Naive thymus-derived CD4-positive, alpha-beta T cell (primary cell): Measurements from ENCODE around the gene SLC25A4. TPM values are rescaled to one million over a fixed set of nuclear protein-coding genes. Genes with fewer than 3 reads are reported as not detected.

Source experiments
- ATAC-seq: fragments of 150-1000 bp; cut with Tn5 transposase; 2 replicates; pipeline ENCODE4 v1.10.0; 2021; ENCODE audit warnings: mild to moderate bottlenecking, moderate library complexity
- CTCF ChIA-PET: fragments of 350-600 bp; sonication (Branson Sonifier 250); formaldehyde crosslinking; loops from one replicate; lab custom pipeline; 2021; ENCODE audit warnings: antibody characterized with exemption; lab: Charles Lee
- POLR2A ChIA-PET: fragments of 350-600 bp; sonication (Branson Sonifier 250); formaldehyde crosslinking; loops from one replicate; lab custom pipeline; 2021; ENCODE audit warnings: antibody characterized with exemption, inconsistent platforms; lab: Charles Lee
- DNase-seq, 9 donors: peaks; one replicate each; pipeline versions ENCODE4 v3.0.0 to v3.0.0-alpha.2; 2020 to 2022; ENCODE audit warnings: mixed read lengths in 1 of 9
- H3K27ac ChIP-seq: one replicate; pipeline ENCODE4 v1.7.0; 2013; ENCODE audit warnings: mild to moderate bottlenecking, low read depth, low read length, moderate library complexity
- H3K27me3 ChIP-seq, 2 donors: one replicate each; pipeline ENCODE4 v1.7.0; 2013; ENCODE audit warnings: low read length in 2 of 2, mild to moderate bottlenecking in 2 of 2, moderate library complexity in 2 of 2; ENCODE audit not compliant: control insufficient read depth in 2 of 2, insufficient read depth in 2 of 2
- H3K36me3 ChIP-seq, 3 experiments: 1 replicate in 2 of 3; 2 replicates in 1 of 3; pipeline ENCODE4 v1.7.0; 2013; ENCODE audit warnings: low read length in 3 of 3, mild to moderate bottlenecking in 3 of 3, moderate library complexity in 1 of 3; ENCODE audit not compliant: insufficient read depth in 3 of 3, control insufficient read depth in 2 of 3
- H3K4me1 ChIP-seq, 2 donors: one replicate each; pipeline ENCODE4 v1.7.0; 2013; ENCODE audit warnings: low read length in 2 of 2, mild to moderate bottlenecking in 2 of 2, moderate library complexity in 1 of 2; ENCODE audit not compliant: control insufficient read depth in 2 of 2, insufficient read depth in 2 of 2
- H3K4me3 ChIP-seq: 2 replicates; pipeline ENCODE4 v1.7.0; 2013; ENCODE audit warnings: mild to moderate bottlenecking, low read length
- H3K9me3 ChIP-seq, 3 experiments: 1 replicate in 2 of 3; 2 replicates in 1 of 3; pipeline ENCODE4 v1.7.0; 2013; ENCODE audit warnings: low read length in 3 of 3; ENCODE audit not compliant: control insufficient read depth in 2 of 3
- H3K27ac Mint-ChIP-seq, 9 donors: one replicate each; pipeline ENCODE4 v1.8.0; 2020 to 2022; ENCODE audit warnings: mixed read lengths in 9 of 9, mild to moderate bottlenecking in 8 of 9, moderate library complexity in 5 of 9, inconsistent platforms in 2 of 9
- H3K27me3 Mint-ChIP-seq, 5 donors: one replicate each; pipeline ENCODE4 v1.8.0; 2021 to 2022; ENCODE audit warnings: mixed read lengths in 5 of 5, mild to moderate bottlenecking in 1 of 5
- H3K36me3 Mint-ChIP-seq, 5 donors: one replicate each; pipeline ENCODE4 v1.8.0; 2020 to 2022; ENCODE audit warnings: mixed read lengths in 5 of 5, mild to moderate bottlenecking in 3 of 5, inconsistent platforms in 1 of 5
- H3K4me1 Mint-ChIP-seq, 7 donors: one replicate each; pipeline ENCODE4 v1.8.0; 2020 to 2022; ENCODE audit warnings: mixed read lengths in 7 of 7, mild to moderate bottlenecking in 3 of 7, inconsistent platforms in 1 of 7
- H3K4me3 Mint-ChIP-seq, 10 donors: one replicate each; pipeline ENCODE4 v1.8.0; 2020 to 2022; ENCODE audit warnings: mild to moderate bottlenecking in 10 of 10, mixed read lengths in 10 of 10, moderate library complexity in 6 of 10, inconsistent platforms in 2 of 10
- H3K9me3 Mint-ChIP-seq, 11 donors: one replicate each; pipeline ENCODE4 v1.8.0; 2020 to 2022; ENCODE audit warnings: mixed read lengths in 11 of 11, mild to moderate bottlenecking in 4 of 11, inconsistent platforms in 1 of 11, moderate library complexity in 1 of 11
- intact Hi-C, 2 donors: fragments of 100-400 bp; cut with micrococcal nuclease; formaldehyde crosslinking; loops; one replicate each; pipeline ENCODE4 v1.15.1; 2023
- polyA plus RNA-seq, 2 donors: library from polyadenylated mRNA; unstranded; fragments of 300-500 nt; fragmentation: Illumina TruSeq; gene quantifications; one replicate each; pipeline ENCODE4 v1.2.3, GENCODE V29; 2021
- total RNA-seq, 6 experiments: library from RNA in 5 of 6; stranded (reverse) in 5 of 6; gene quantifications; 1 replicate in 5 of 6; 2 replicates in 1 of 6; pipeline ENCODE4 v1.2.3 and lab custom pipeline; 2021 to 2026

SLC25A4 gene
- total and polyA plus RNA-seq, 7 experiments from 2014 or later: 0.60 to 7.2 (median 3.8) TPM

DNA sequence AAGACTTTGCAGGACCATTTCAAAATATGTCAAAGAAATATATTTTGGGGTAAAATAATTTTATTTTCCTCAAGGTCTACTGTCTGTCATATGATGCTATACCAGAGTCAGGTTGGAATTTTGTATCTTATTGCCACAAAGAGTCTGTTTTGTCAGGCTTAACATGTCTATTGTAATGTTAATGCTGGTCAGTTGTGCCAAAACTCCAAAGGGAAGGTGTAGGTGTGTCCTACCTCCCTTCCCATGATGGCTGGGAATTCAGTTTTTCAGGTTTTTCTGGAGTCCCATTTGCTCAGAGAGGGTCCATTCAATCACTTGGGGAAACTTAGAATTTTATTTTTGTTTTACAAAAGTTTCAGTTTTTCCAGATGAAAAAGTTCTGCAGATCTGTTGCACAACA, 33.3 kb upstream of the SLC25A4 start:
- intact Hi-C loops: no loop called here
- Mint-ChIP-seq H3K27ac (no peak overlapping the region), H3K4me3 (no peak overlapping the region)

DNA sequence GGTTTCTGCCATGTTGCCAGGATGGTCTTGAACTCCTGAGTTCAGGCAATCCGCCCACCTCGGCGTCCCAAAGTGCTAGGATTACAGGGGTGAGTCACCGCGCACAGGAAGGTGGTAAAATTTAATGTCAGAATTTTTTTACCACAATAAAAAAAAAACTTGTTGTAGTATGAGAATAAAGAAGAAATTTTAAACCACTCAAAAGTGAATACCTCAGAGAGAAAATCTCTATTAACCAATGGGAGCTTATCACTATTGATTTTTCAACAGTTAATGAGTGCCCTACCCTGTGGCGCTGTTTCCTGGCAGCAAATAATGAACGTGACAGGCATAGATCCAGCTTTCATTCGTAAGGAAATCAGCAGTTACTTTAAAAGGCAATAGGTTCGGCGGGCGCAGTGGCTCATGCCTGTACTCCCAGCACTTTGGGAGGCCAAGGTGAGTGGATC, 32.7 kb upstream of the SLC25A4 start:
- H3K9me3 Mint-ChIP-seq: no peaks in the 10 kb centered on the region
- no peaks in the 10 kb centered on the region for H3K4me1 ChIP-seq
- CTCF ChIA-PET: no interaction called here
- POLR2A ChIA-PET: no interaction called here
- H3K27me3 ChIP-seq: peaks cover 0 to 5% of the 10 kb centered on the region in 2 donors
- H3K27me3 Mint-ChIP-seq: peaks cover 4 to 46% (median 15%) of the 10 kb centered on the region in 5 donors
- H3K36me3 ChIP-seq: no peaks in the 10 kb centered on the region
- ATAC-seq (no peak), DNase-seq (no peak)
- no peak overlapping the region for H3K4me3 Mint-ChIP-seq
- H3K9me3 ChIP-seq: no peaks in the 10 kb centered on the region
- no peak overlapping the region for H3K4me3 ChIP-seq
- no peak overlapping the region for H3K27ac ChIP-seq
- no peak overlapping the region for H3K27ac Mint-ChIP-seq
- no peaks in the 10 kb centered on the region for H3K36me3 Mint-ChIP-seq
- intact Hi-C loops: no loop called here
- H3K4me1 Mint-ChIP-seq: peaks cover 0 to 2% (median 0%) of the 10 kb centered on the region in 7 donors

More for the DNA sequence above, 33.3 kb upstream of the SLC25A4 start:
- H3K27ac ChIP-seq: no peak overlapping the region
- H3K4me3 ChIP-seq: no peak overlapping the region
- peaks cover 0 to 5% of the 10 kb centered on the region in 2 donors for H3K27me3 ChIP-seq
- no peaks in the 10 kb centered on the region for H3K36me3 ChIP-seq
- DNase-seq (no peak), ATAC-seq (no peak)
- ChIA-PET CTCF (no interaction called here), POLR2A (no interaction called here)
- no peaks in the 10 kb centered on the region for H3K9me3 ChIP-seq
- H3K4me1 ChIP-seq: no peaks in the 10 kb centered on the region
- peaks cover 4 to 47% (median 15%) of the 10 kb centered on the region in 5 donors for H3K27me3 Mint-ChIP-seq
- no peaks in the 10 kb centered on the region for H3K9me3 Mint-ChIP-seq
- H3K4me1 Mint-ChIP-seq: peaks cover 0 to 2% (median 0%) of the 10 kb centered on the region in 7 donors
- no peaks in the 10 kb centered on the region for H3K36me3 Mint-ChIP-seq

DNA sequence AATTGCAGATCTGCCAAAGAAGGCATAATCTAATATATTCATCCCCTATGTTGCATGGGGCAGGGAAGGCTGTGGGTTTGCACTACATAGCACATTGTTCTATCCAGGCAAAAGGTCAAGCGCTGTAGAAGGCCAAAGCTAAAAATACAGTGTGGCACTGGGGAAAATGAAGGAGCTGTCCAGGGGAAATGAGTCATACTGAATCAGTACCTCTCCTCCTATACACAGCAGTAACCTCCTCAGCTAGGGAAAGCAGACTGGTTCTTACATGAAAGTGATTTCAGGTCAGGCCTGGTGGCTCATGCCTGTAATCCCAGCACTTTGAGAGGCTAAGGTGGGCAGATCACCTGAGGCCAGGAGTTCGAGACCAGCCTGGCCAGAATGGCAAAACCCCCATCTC, 31.0 kb upstream of the SLC25A4 start:
- Histone ChIP-seq H3K27ac (no peak overlapping the region), H3K36me3 (no peaks in the 10 kb centered on the region), H3K4me3 (no peak overlapping the region), H3K4me1 (no peaks in the 10 kb centered on the region), H3K9me3 (no peaks in the 10 kb centered on the region), H3K27me3 (peaks cover 0 to 5% of the 10 kb centered on the region in 2 donors)
- Mint-ChIP-seq H3K4me1 (peaks cover 0 to 4% (median 0%) of the 10 kb centered on the region in 7 donors), H3K36me3 (no peaks in the 10 kb centered on the region), H3K27me3 (peaks cover 4 to 50% (median 15%) of the 10 kb centered on the region in 5 donors), H3K9me3 (no peaks in the 10 kb centered on the region), H3K27ac (no peak overlapping the region), H3K4me3 (no peak overlapping the region)
- DNase-seq (no peak), ATAC-seq (no peak)
- intact Hi-C loops: no loop called here
- ChIA-PET CTCF (no interaction called here), POLR2A (no interaction called here)

DNA sequence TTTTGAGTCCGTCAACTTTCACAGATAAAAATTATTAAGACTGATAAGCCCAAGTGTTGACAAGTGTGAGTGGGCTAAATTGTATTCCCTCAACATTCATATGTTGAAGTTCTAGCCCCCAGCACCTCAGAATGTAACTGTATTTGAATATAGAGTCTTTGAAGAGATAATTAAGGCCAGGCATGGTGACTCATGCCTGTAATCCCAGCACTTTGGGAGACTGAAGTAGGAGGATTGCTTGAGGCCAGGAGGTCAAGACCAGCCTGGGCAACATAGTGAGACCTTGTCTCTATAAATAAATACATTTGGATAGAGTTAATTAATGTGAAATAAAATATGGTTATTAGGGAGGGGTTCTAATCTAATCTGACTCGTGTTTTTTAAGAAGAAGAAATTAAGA, 29.7 kb upstream of the SLC25A4 start:
- Mint-ChIP-seq H3K4me3 (no peak overlapping the region), H3K27ac (no peak overlapping the region), H3K36me3 (no peaks in the 10 kb centered on the region), H3K27me3 (peaks cover 4 to 49% (median 15%) of the 10 kb centered on the region in 5 donors), H3K9me3 (no peaks in the 10 kb centered on the region), H3K4me1 (peaks cover 0 to 4% (median 0%) of the 10 kb centered on the region in 7 donors)
- intact Hi-C loops: no loop called here
- H3K9me3 ChIP-seq: no peaks in the 10 kb centered on the region
- no peaks in the 10 kb centered on the region for H3K4me1 ChIP-seq
- no peak overlapping the region for H3K27ac ChIP-seq
- ATAC-seq: no peak
- ChIA-PET POLR2A (no interaction called here), CTCF (interaction anchor here (0.6 kb wide), 1 partner anchor 755 kb away, joined by 3 read pairs; no protein-coding TSS in a partner anchor)
- H3K36me3 ChIP-seq: no peaks in the 10 kb centered on the region
- no peak for DNase-seq
- peaks cover 0 to 5% of the 10 kb centered on the region in 2 donors for H3K27me3 ChIP-seq
- H3K4me3 ChIP-seq: no peak overlapping the region

DNA sequence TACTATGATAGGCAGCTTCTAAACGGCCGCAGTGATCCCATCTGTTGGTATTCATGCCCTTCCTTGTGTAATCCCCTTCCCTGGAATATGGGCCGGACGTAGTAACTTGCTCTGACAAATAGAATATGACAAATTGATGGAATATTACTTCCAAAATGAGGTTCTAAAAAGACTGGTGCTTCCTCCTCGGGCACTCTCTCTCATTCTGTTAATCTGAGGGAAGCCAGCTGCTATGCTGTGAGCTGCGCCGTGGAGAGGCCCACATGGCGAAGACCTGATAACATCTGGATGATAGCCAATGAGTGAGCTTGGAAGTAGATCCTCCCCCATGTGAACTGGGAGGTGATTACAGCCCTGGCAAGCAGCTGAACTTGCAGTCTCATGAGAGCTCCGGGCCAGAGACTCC, 27.2 kb upstream of the SLC25A4 start:
- ChIA-PET CTCF (interaction anchor here (1.3 kb wide), 1 partner anchor 19 kb away, joined by 3 read pairs; no protein-coding TSS in a partner anchor), POLR2A (no interaction called here)
- intact Hi-C loops: no loop called here
- H3K27me3 Mint-ChIP-seq: peaks cover 0 to 56% (median 12%) of the 10 kb centered on the region in 5 donors
- Histone ChIP-seq H3K36me3 (no peaks in the 10 kb centered on the region), H3K27ac (no peak overlapping the region), H3K27me3 (no peaks in the 10 kb centered on the region), H3K4me3 (no peak overlapping the region), H3K4me1 (no peaks in the 10 kb centered on the region), H3K9me3 (no peaks in the 10 kb centered on the region)
- no peaks in the 10 kb centered on the region for H3K36me3 Mint-ChIP-seq
- no peaks in the 10 kb centered on the region for H3K9me3 Mint-ChIP-seq
- no peak for DNase-seq
- peaks cover 0 to 2% (median 0%) of the 10 kb centered on the region in 7 donors for H3K4me1 Mint-ChIP-seq
- H3K4me3 Mint-ChIP-seq: no peak overlapping the region
- ATAC-seq: no peak
- no peak overlapping the region for H3K27ac Mint-ChIP-seq

DNA sequence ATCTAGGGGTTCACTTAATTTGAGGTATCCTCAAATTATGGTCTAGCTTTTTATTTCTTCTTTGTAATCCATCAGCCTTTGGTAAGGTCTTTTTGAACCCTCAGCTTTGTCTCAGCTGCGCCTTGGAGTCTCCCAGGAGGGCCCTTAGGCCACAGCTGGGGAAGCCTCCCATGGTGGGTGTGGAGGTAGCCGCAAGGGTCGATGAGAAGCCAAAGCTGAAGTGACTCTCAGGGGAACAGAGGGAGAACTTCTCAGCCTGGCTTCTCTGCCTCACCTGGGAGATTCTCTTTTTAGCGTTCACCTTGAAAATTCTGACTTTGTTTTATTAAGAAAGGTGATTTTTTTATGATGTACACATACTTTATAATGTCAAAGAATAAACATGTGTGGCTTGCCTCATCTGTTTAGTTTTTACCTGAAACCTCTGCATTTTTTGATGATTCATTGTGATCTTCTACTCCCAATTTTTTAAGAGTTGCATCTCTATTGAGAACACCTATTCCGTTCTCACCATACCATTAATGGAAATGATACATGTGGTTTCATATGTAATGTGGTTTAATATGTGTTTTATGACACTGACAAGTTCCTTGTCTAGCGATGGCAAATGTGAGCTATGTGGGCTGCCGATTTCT, 25.6 kb upstream of the SLC25A4 start:
- DNase-seq: no peak
- Histone ChIP-seq H3K4me3 (no peak overlapping the region), H3K36me3 (no peaks in the 10 kb centered on the region), H3K4me1 (no peaks in the 10 kb centered on the region), H3K9me3 (no peaks in the 10 kb centered on the region), H3K27me3 (no peaks in the 10 kb centered on the region), H3K27ac (no peak overlapping the region)
- ATAC-seq: no peak
- Mint-ChIP-seq H3K36me3 (no peaks in the 10 kb centered on the region), H3K27ac (no peak overlapping the region), H3K9me3 (no peaks in the 10 kb centered on the region), H3K4me1 (peaks cover 0 to 2% (median 0%) of the 10 kb centered on the region in 7 donors), H3K27me3 (peaks cover 9 to 56% (median 10%) of the 10 kb centered on the region in 5 donors), H3K4me3 (no peak overlapping the region)
- intact Hi-C loops: no loop called here
- ChIA-PET CTCF (no interaction called here), POLR2A (no interaction called here)

DNA sequence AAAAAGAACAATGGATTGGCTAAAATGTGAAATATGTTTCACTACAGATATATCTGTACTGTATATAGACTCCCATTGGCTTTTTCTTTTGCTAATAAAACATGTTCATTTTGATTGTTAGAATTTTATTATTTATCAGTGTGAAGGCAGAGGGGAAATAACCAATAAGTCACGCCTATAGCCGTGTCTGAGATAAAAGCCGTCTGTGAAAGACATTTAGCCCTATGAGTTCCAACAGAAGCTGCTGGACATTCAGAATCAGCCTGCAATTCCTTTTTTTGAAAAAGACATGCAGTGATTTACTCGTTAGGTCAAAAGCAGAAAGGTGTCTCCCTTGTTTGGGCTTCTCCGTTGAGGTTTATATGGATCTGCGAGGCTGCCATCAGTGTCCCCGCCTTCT, 24.2 kb upstream of the SLC25A4 start:
- ATAC-seq (no peak), DNase-seq (no peak)
- Mint-ChIP-seq H3K4me1 (peaks cover 0 to 8% (median 0%) of the 10 kb centered on the region in 7 donors), H3K4me3 (no peak overlapping the region), H3K9me3 (no peaks in the 10 kb centered on the region), H3K27ac (no peak overlapping the region), H3K36me3 (no peaks in the 10 kb centered on the region), H3K27me3 (peaks cover 6 to 59% (median 14%) of the 10 kb centered on the region in 5 donors)
- ChIA-PET POLR2A (no interaction called here), CTCF (interaction anchor here (0.9 kb wide), 1 partner anchor 15 kb away, joined by 4 read pairs; no protein-coding TSS in a partner anchor)
- no peaks in the 10 kb centered on the region for H3K9me3 ChIP-seq
- H3K4me1 ChIP-seq: no peaks in the 10 kb centered on the region
- no peak overlapping the region for H3K4me3 ChIP-seq
- H3K27me3 ChIP-seq: no peaks in the 10 kb centered on the region
- no peaks in the 10 kb centered on the region for H3K36me3 ChIP-seq
- H3K27ac ChIP-seq: no peak overlapping the region
- intact Hi-C loops: no loop called here
